GM12874 (cell line): ENCODE data around the gene TMEM72.
A peak's percentile ranks its signal among the peaks of the same experiment; 100 is the strongest.

ENCODE experiments used
- CTCF ChIP-seq: IDR thresholded peaks from 2 replicates; pipeline ENCODE4 v1.5.1; 2011; ENCODE audit warnings: low read depth, mild to moderate bottlenecking, control low read depth, low read length, moderate library complexity; ENCODE audit not compliant: insufficient read depth

TMEM72 gene

GRCh38 chr10:44931621-44932516 lies 20.7 kb downstream of the TMEM72 start:
- no peak for TF ChIP-seq CTCF

GRCh38 chr10:44932517-44933450 lies 21.6 kb downstream of the TMEM72 start:
- TF ChIP-seq CTCF: peak; percentile 98

DNA sequence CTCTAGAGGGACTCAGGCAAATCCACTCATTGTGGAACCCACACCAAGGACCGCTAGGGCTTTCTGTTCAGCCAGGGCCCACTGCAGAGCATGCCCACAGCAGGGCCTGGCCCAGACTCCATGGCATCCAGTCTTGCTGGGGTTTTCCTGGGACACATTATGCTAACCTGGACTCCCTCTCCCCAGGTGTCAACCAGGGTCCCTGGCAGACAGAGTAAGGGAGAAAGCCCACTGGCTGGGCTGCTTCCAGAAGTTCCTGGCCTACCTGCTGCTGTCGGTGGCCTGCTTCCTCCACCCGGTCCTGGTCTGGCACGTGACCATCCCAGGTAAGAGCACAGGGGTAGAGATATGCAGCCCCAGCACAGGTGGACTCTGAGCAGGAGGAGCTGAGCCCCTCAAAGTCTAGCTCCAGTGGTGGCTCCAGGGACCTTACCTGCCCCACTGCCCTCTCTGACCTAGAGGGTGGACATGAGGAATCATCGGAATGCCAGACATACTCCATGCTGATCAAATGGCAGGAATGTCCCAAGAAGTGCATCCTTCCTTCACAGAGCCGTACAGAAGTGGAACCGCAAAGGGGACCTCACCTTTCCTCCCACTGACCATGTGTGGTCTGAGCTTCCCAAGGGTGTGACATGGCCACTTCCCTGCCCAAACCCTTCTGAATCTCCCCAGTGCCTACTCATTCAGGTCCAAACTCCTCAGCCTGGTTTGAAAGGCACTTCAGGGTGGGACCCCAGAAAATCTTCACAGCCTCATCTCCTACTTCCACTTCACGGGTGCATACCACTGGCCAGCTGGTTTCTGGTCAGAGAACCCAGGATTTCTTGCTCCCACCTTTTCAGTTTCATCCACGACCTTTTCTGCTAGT lies 22.5 kb downstream of the TMEM72 start:
- TF ChIP-seq CTCF: no peak

GRCh38 chr10:44934416-44935200 lies 23.5 kb downstream of the TMEM72 start:
- TF ChIP-seq CTCF: no peak

DNA sequence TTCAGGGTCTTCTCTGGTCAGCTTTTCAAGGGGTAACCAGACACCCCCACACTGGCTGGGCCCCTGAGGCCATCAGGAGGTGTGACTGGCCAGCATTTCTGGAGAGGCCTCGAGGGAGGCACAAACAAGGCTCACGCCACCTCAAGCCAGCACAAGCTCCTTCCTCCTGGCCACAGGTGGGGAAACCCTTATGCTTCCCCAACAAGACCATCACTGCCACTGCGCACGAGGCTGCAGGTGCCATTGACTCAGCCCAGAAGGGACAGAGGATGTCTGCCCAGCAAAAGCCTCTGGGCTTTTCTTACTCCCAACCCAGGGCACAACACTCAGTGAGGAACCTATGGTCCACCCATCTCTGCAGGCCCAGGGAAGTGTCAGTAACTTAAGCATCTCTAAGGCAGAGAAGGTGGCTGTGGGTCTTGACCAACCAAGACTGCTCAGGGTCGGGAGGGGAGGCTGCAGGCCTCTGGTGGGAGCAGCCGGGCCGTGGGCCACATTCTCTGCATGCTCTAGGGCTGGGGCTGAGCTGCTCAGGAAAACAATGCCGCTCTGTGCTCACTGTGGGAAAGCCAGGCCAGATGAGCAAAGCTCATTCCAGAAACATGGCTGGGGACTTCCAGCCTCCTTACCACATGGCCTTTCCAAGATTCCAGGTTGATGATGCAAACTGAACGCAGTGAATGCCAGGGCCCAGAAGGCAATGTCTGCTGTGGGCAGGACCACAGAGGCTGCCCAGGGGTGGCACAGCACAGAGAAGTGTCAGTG lies 24.2 kb downstream of the TMEM72 start:
- TF ChIP-seq CTCF: no peak

DNA sequence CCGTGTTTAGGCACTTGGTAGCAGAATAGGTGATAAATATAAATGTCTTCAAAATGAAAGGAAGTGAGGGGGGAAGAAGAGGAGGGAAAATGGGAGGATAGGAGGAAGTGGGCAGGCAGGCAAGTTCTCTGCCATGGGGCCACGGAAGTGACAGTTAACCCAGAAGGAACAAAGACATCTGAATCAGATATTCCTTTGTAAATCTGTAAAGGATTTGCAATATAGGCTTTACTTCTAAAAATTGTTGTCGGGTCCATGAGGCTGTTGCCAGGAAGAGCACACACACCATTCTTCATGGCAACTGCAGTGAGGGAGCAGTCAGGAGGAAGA lies 24.8 kb downstream of the TMEM72 start:
- TF ChIP-seq CTCF: no peak
